Measurements from ENCODE around the gene SERTAD1.

DNA sequence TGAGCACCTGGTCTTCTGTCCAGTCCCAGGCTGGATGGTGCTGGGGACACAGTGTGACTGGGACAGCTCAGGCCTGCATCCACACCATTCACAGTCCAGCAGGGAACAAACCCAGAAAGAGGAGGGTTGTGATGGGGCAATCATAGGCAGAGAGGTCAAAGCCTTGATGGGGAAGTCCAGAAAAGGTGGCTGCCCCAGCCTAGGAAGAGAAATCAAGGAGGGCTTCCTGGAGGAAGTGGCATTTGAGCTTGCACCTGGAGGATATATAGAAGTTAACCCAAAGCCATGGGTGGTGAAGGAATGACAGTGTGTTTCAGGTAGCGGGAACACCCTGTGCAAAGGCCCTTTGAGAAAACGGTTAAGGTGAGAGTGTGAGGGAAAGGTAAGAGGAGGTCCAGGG lies 10.0 kb downstream of the SERTAD1 start:
- TF ChIP-seq, protein P1, sequence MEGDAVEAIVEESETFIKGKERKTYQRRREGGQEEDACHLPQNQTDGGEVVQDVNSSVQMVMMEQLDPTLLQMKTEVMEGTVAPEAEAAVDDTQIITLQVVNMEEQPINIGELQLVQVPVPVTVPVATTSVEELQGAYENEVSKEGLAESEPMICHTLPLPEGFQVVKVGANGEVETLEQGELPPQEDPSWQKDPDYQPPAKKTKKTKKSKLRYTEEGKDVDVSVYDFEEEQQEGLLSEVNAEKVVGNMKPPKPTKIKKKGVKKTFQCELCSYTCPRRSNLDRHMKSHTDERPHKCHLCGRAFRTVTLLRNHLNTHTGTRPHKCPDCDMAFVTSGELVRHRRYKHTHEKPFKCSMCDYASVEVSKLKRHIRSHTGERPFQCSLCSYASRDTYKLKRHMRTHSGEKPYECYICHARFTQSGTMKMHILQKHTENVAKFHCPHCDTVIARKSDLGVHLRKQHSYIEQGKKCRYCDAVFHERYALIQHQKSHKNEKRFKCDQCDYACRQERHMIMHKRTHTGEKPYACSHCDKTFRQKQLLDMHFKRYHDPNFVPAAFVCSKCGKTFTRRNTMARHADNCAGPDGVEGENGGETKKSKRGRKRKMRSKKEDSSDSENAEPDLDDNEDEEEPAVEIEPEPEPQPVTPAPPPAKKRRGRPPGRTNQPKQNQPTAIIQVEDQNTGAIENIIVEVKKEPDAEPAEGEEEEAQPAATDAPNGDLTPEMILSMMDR (IDR thresholded peaks at IDR 0.05; ENCODE audit: low read depth, low read length), result no peak
- no peak for TF ChIP-seq MAX (IDR thresholded peaks at IDR 0.05; ENCODE audit: low read depth, low read length)
- TF ChIP-seq POLR2A (IDR thresholded peaks at IDR 0.05; ENCODE audit: extremely low read depth, insufficient read length), result no peak

Measured in NB4 (cell line).